ENCODE results near the gene ERVFRD-1. TPM values are rescaled to one million over a fixed set of nuclear protein-coding genes. Genes with fewer than 3 reads are reported as not detected.

Gene ERVFRD-1
- polyA plus RNA-seq, 3 donors, result 0.05 to 0.06 TPM; not detected in 1

- Histone ChIP-seq H3K79me2 (ENCODE audit: insufficient read depth, low read length) (no peaks in the 10 kb centered on the region), H3K4me3 (replicated peaks in 1 of 3; ENCODE audit: low read depth in 2 of 3, low read length in 3 of 3) (no peak overlapping the region), H2AFZ (ENCODE audit: insufficient read depth, low read depth, low read length, poor library complexity, severe bottlenecking) (no peak overlapping the region), H3K36me3 (replicated peaks in 1 of 2; ENCODE audit: control insufficient read depth in 1 of 2, insufficient read depth in 2 of 2, low read length in 2 of 2) (no peaks in the 10 kb centered on the region), H3K27ac (ENCODE audit: low read depth in 1 of 2, low read length in 2 of 2) (no peak overlapping the region), H3K9ac (ENCODE audit: insufficient read depth, low read length, poor library complexity, severe bottlenecking) (no peak overlapping the region), H3K9me3 (replicated peaks in 1 of 2; ENCODE audit: control insufficient read depth in 1 of 2, insufficient read depth in 1 of 2, low read length in 2 of 2) (peaks cover 0 to 2% of the 10 kb centered on the region in 2 donors), H4K20me1 (ENCODE audit: insufficient read depth, low read length) (no peaks in the 10 kb centered on the region), H3K4me1 (ENCODE audit: control insufficient read depth in 1 of 2, insufficient read depth in 2 of 2, low read length in 2 of 2) (no peaks in the 10 kb centered on the region), H3K4me2 (replicated peaks; ENCODE audit: extremely low read depth, low read length, poor library complexity, severe bottlenecking) (no peak overlapping the region), H3K27me3 (ENCODE audit: control insufficient read depth in 2 of 2, insufficient read depth in 2 of 2, low read length in 2 of 2) (no peaks in the 10 kb centered on the region)
- DNase-seq, result no peak
- Mint-ChIP-seq H3K4me1 (no peaks in the 10 kb centered on the region), H3K27me3 (ENCODE audit: low read depth in 3 of 3) (peaks cover 3 to 7% (median 3%) of the 10 kb centered on the region in 3 donors), H3K4me3 (no peak overlapping the region), H3K27ac (no peak overlapping the region), H3K36me3 (no peaks in the 10 kb centered on the region), H3K9me3 (peaks cover 0 to 10% (median 3%) of the 10 kb centered on the region in 7 donors)
- TF ChIP-seq CTCF (IDR thresholded peaks at IDR 0.05), result no peak
- intact Hi-C loops (cut with micrococcal nuclease), result no loop called here
- WGBS (ENCODE audit: insufficient coverage), result no CpG with 5 or more reads among the region's 4 CpGs
Measured at GRCh38 chr6:11078266-11078665, 33.3 kb downstream of the ERVFRD-1 start.

GRCh38 chr6:11076540-11076939 is 35.0 kb downstream of the ERVFRD-1 start:
- no peak overlapping the region for H3K27ac ChIP-seq (ENCODE audit: low read depth in 1 of 2, low read length in 2 of 2)
- H3K27me3 Mint-ChIP-seq (ENCODE audit: low read depth in 3 of 3), result peaks cover 1 to 7% (median 3%) of the 10 kb centered on the region in 3 donors
- H4K20me1 ChIP-seq (ENCODE audit: insufficient read depth, low read length), result no peaks in the 10 kb centered on the region
- H3K36me3 Mint-ChIP-seq, result no peaks in the 10 kb centered on the region
- no peak for DNase-seq
- H3K27me3 ChIP-seq (ENCODE audit: control insufficient read depth in 2 of 2, insufficient read depth in 2 of 2, low read length in 2 of 2), result no peaks in the 10 kb centered on the region
- H3K4me1 Mint-ChIP-seq, result no peaks in the 10 kb centered on the region
- H3K9me3 ChIP-seq (replicated peaks in 1 of 2; ENCODE audit: control insufficient read depth in 1 of 2, insufficient read depth in 1 of 2, low read length in 2 of 2), result peaks cover 0 to 2% of the 10 kb centered on the region in 2 donors
- no peak overlapping the region for H3K4me3 ChIP-seq (replicated peaks in 1 of 3; ENCODE audit: low read depth in 2 of 3, low read length in 3 of 3)
- no peak overlapping the region for H2AFZ ChIP-seq (ENCODE audit: insufficient read depth, low read depth, low read length, poor library complexity, severe bottlenecking)
- WGBS (ENCODE audit: insufficient coverage), result 100% methylated on average over 1 of the region's 2 CpGs
- H3K79me2 ChIP-seq (ENCODE audit: insufficient read depth, low read length), result no peaks in the 10 kb centered on the region
- H3K4me3 Mint-ChIP-seq, result no peak overlapping the region
- no peak for TF ChIP-seq CTCF (IDR thresholded peaks at IDR 0.05)
- no peak overlapping the region for H3K9ac ChIP-seq (ENCODE audit: insufficient read depth, low read length, poor library complexity, severe bottlenecking)
- H3K36me3 ChIP-seq (replicated peaks in 1 of 2; ENCODE audit: control insufficient read depth in 1 of 2, insufficient read depth in 2 of 2, low read length in 2 of 2), result no peaks in the 10 kb centered on the region
- no peak overlapping the region for H3K4me2 ChIP-seq (replicated peaks; ENCODE audit: extremely low read depth, low read length, poor library complexity, severe bottlenecking)
- H3K9me3 Mint-ChIP-seq, result peaks cover 0 to 10% (median 3%) of the 10 kb centered on the region in 7 donors
- intact Hi-C loops (cut with micrococcal nuclease), result no loop called here
- H3K27ac Mint-ChIP-seq, result no peak overlapping the region
- no peaks in the 10 kb centered on the region for H3K4me1 ChIP-seq (ENCODE audit: control insufficient read depth in 1 of 2, insufficient read depth in 2 of 2, low read length in 2 of 2)

Measured in CD14-positive monocyte (primary cell).